ENCODE results near the gene NFE2L2. TPM values are rescaled to one million over a fixed set of nuclear protein-coding genes. Genes with fewer than 3 reads are reported as not detected.
A peak's percentile ranks its signal among the peaks of the same experiment; 100 is the strongest.

The NFE2L2 gene
- total RNA-seq, 1 experiment from 2014 or later: 24.2 TPM

GRCh38 chr2:177212106-177212890 is 52.2 kb downstream of the NFE2L2 start, which contains the start of gene HNRNPA3:
TSS of gene HNRNPA3 (plus strand) at chr2:177212794. CDS start at chr2:177212800, 6 bp downstream.
- Histone ChIP-seq H3K9me2 (replicated peaks; ENCODE audit: low read length) (no peaks in the 10 kb centered on the region), H3K79me2 (ENCODE audit: low read length) (peaks cover 65% of the 10 kb centered on the region), H3K36me3 (ENCODE audit: low read depth, low read length) (peaks cover 36% of the 10 kb centered on the region), H3F3A (ENCODE audit: low read length, unreplicated experiment) (no peaks in the 10 kb centered on the region), H3K9me3 (ENCODE audit: low read length) (no peaks in the 10 kb centered on the region), H3K4me3 (ENCODE audit: low read length) (peak within 1 kb of the TSS; percentile 92), H2AFZ (ENCODE audit: low read length) (peak within 1 kb of the TSS; percentile 37), H3K4me2 (ENCODE audit: low read length) (peak within 1 kb of the TSS; percentile 99), H3K27ac (ENCODE audit: low read length) (peak within 1 kb of the TSS; percentile 88), H3K9ac (ENCODE audit: low read length) (peak within 1 kb of the TSS; percentile 99), H3K4me1 (ENCODE audit: insufficient read depth, low read length) (peaks cover 16% of the 10 kb centered on the region), H4K20me1 (ENCODE audit: low read length) (peaks cover 40% of the 10 kb centered on the region), H3K27me3 (ENCODE audit: low read length) (no peaks in the 10 kb centered on the region)
- BruUV-seq (replicated peaks): no TSS peak
- CTCF ChIA-PET: interaction anchor here (0.6 kb wide), 1 partner anchor 14 kb away, joined by 3 read pairs; no protein-coding TSS in a partner anchor
- POLR2A ChIA-PET (ENCODE audit: unreplicated experiment): no interaction called here
- ATAC-seq (peak; percentile 86), DNase-seq (peak; percentile 99)
- TF ChIP-seq EZH2phosphoT487 (IDR thresholded peaks at IDR 0.05; ENCODE audit: borderline replicate concordance, low read length): no peak
- TF ChIP-seq EZH2 (IDR thresholded peaks at IDR 0.05; ENCODE audit: low read length, unreplicated experiment): no peak
- no peak; the same call in 1 of the 2 replicates for TF ChIP-seq CTCF (conservative IDR thresholded peaks at IDR 0.05; ENCODE audit: low read depth, low read length)
- intact Hi-C loops (cut with micrococcal nuclease): loop anchor here (2.0 to 5.0 kb wide), 3 partner anchors 31 to 120 kb away; no protein-coding TSS in a partner anchor

GRCh38 chr2:177211576-177212105 is 52.9 kb downstream of the NFE2L2 start:
- DNase-seq: no peak
- intact Hi-C loops (cut with micrococcal nuclease): loop anchor here (2.0 to 5.0 kb wide), 3 partner anchors 31 to 121 kb away; no protein-coding TSS in a partner anchor
- CTCF ChIA-PET: interaction anchor here (0.6 kb wide), 1 partner anchor 14 kb away, joined by 3 read pairs; no protein-coding TSS in a partner anchor
- Histone ChIP-seq H3K27ac (ENCODE audit: low read length) (peak overlapping the region; percentile 88), H2AFZ (ENCODE audit: low read length) (peak overlapping the region; percentile 27), H3K4me2 (ENCODE audit: low read length) (peak overlapping the region; percentile 86), H3K79me2 (ENCODE audit: low read length) (peaks cover 58% of the 10 kb centered on the region), H4K20me1 (ENCODE audit: low read length) (peaks cover 34% of the 10 kb centered on the region), H3K36me3 (ENCODE audit: low read depth, low read length) (peaks cover 31% of the 10 kb centered on the region), H3K9ac (ENCODE audit: low read length) (peak overlapping the region; percentile 97), H3K27me3 (ENCODE audit: low read length) (no peaks in the 10 kb centered on the region), H3F3A (ENCODE audit: low read length, unreplicated experiment) (no peaks in the 10 kb centered on the region), H3K9me2 (replicated peaks; ENCODE audit: low read length) (no peaks in the 10 kb centered on the region), H3K4me3 (ENCODE audit: low read length) (peak overlapping the region; percentile 70), H3K4me1 (ENCODE audit: insufficient read depth, low read length) (peaks cover 16% of the 10 kb centered on the region), H3K9me3 (ENCODE audit: low read length) (no peaks in the 10 kb centered on the region)
- TSS peak; percentile 94 for BruUV-seq (replicated peaks)
- POLR2A ChIA-PET (ENCODE audit: unreplicated experiment): interaction anchor here (0.6 kb wide), 1 partner anchor 62 kb away, joined by 4 read pairs; no protein-coding TSS in a partner anchor
- no peak for ATAC-seq
- TF ChIP-seq EZH2phosphoT487 (IDR thresholded peaks at IDR 0.05; ENCODE audit: borderline replicate concordance, low read length): no peak
- TF ChIP-seq CTCF (conservative IDR thresholded peaks at IDR 0.05; ENCODE audit: low read depth, low read length): no peak
- TF ChIP-seq EZH2 (IDR thresholded peaks at IDR 0.05; ENCODE audit: low read length, unreplicated experiment): no peak

Measured in PC-3 (cell line).